ENCODE data around the gene KIAA0319L.

DNA sequence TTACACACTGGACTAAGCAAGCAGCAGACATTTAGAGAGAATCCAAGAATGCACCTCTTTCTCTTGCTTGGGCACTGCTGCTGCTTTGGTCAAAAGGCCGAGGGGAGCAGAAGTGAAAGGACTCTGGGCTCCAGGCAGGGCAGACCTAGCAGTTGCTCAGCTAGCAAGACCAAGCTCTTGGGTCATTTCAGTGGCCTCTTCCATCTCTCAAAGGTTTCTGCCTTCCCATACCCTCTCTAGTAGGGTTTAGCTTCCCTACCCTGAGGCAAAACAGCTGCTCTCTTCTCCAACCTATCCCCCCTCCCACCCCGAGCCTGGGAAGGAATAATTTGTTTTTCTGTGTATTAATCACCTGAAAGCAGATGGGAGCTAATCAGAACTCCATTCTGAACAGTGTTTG lies 41.7 kb upstream of the KIAA0319L start:
- TF ChIP-seq, protein P1, sequence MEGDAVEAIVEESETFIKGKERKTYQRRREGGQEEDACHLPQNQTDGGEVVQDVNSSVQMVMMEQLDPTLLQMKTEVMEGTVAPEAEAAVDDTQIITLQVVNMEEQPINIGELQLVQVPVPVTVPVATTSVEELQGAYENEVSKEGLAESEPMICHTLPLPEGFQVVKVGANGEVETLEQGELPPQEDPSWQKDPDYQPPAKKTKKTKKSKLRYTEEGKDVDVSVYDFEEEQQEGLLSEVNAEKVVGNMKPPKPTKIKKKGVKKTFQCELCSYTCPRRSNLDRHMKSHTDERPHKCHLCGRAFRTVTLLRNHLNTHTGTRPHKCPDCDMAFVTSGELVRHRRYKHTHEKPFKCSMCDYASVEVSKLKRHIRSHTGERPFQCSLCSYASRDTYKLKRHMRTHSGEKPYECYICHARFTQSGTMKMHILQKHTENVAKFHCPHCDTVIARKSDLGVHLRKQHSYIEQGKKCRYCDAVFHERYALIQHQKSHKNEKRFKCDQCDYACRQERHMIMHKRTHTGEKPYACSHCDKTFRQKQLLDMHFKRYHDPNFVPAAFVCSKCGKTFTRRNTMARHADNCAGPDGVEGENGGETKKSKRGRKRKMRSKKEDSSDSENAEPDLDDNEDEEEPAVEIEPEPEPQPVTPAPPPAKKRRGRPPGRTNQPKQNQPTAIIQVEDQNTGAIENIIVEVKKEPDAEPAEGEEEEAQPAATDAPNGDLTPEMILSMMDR (IDR thresholded peaks at IDR 0.05) = no peak
- TF ChIP-seq ZFX (IDR thresholded peaks at IDR 0.05; ENCODE audit: borderline replicate concordance) = no peak

All from 22Rv1 (cell line).